Lower leg skin (tissue), 3 donors: Measurements from ENCODE around the gene IRGQ.

Source experiments
- CTCF ChIP-seq, 3 donors: fragments of 450-650 bp; IDR thresholded peaks; one replicate each; pipeline ENCODE4 v1.5.1; 2016; ENCODE audit warnings: antibody characterized with exemption in 3 of 3, mild to moderate bottlenecking in 3 of 3, moderate library complexity in 2 of 3
- POLR2A ChIP-seq, 2 donors: fragments of 450-650 bp; IDR thresholded peaks; one replicate each; pipeline ENCODE4 v1.6.1; 2016 to 2017; ENCODE audit warnings: antibody characterized with exemption in 2 of 2, mild to moderate bottlenecking in 1 of 2, moderate library complexity in 1 of 2

GRCh38 chr19:43596842-43597461 is 1.0 kb upstream of the IRGQ start:
- TF ChIP-seq CTCF (IDR thresholded peaks at IDR 0.05) (no peak), POLR2A (IDR thresholded peaks at IDR 0.05) (no peak)
